ENCODE measurements around the gene CBLB. TPM values are rescaled to one million over a fixed set of nuclear protein-coding genes. Genes with fewer than 3 reads are reported as not detected.
A peak's percentile ranks its signal among the peaks of the same experiment; 100 is the strongest.
"Not testable (repeated sequence)": the region's sequence is repeated elsewhere in the genome, so short reads cannot be mapped to it uniquely, and the experiment has no call there.

Gene CBLB
- total RNA-seq, 4 donors from 2014 or later = 94.7 to 205 (median 126) TPM

DNA sequence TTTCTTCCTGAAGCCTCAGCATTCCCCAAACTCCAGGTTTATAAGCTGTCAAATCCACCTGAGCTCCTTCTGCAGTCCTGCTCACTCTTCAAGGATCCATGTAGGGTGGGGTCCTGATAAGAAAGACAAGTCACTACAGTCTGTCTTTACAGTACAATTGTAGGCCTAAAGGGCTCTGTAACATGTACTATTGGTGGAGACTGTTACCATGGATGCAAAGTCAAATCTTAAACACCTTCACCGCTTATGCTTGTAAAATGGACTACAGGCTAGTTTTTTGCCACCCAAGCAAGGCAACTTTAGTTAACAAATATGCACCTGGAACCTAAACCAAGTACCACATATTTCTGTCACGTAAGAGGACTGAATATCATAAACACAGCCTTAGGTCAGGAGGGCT is 44.7 kb downstream of the CBLB start:
- TF ChIP-seq, protein P1, sequence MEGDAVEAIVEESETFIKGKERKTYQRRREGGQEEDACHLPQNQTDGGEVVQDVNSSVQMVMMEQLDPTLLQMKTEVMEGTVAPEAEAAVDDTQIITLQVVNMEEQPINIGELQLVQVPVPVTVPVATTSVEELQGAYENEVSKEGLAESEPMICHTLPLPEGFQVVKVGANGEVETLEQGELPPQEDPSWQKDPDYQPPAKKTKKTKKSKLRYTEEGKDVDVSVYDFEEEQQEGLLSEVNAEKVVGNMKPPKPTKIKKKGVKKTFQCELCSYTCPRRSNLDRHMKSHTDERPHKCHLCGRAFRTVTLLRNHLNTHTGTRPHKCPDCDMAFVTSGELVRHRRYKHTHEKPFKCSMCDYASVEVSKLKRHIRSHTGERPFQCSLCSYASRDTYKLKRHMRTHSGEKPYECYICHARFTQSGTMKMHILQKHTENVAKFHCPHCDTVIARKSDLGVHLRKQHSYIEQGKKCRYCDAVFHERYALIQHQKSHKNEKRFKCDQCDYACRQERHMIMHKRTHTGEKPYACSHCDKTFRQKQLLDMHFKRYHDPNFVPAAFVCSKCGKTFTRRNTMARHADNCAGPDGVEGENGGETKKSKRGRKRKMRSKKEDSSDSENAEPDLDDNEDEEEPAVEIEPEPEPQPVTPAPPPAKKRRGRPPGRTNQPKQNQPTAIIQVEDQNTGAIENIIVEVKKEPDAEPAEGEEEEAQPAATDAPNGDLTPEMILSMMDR (IDR thresholded peaks at IDR 0.05) = no peak
- DNase-seq (ENCODE audit: low spot score) (no peak), ATAC-seq (ENCODE audit: low FRiP score) (no peak)

DNA sequence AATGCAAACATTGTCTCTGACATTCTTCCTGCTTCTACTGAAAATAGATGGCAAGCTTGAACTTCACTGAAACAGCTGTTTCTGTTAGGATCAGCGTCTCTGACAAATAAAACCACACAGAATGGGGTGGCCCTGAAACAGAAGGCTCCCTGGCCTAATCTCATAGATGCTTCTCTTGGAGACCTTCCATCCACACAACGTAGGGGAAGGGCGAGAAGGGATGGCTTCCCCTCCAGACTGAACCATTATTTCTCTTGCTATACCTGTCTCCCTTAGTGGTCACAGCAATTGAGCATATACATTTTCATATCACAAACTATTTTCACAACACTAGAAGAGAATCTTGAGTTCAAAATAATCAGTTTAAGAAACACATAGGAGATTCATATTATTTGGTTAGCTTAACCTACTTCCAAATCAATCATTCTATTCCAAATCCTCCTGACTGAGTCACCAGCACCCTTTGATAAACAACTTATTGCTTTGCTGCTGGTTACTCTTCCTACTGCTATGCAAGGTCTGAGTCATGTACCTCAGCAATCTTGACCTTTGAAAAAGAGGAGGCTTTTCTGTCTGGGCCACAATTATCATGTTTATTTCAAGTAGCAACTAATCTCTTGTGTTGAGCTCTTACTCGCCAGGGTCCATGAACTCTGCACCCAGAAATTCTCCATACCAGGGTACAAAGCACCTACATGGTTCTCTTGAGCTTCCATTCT is 45.5 kb downstream of the CBLB start:
- peak; percentile 90 for ATAC-seq (ENCODE audit: low FRiP score)
- TF ChIP-seq, protein P1 (IDR thresholded peaks at IDR 0.05) = no peak
- DNase-seq (ENCODE audit: low spot score) = no peak

DNA sequence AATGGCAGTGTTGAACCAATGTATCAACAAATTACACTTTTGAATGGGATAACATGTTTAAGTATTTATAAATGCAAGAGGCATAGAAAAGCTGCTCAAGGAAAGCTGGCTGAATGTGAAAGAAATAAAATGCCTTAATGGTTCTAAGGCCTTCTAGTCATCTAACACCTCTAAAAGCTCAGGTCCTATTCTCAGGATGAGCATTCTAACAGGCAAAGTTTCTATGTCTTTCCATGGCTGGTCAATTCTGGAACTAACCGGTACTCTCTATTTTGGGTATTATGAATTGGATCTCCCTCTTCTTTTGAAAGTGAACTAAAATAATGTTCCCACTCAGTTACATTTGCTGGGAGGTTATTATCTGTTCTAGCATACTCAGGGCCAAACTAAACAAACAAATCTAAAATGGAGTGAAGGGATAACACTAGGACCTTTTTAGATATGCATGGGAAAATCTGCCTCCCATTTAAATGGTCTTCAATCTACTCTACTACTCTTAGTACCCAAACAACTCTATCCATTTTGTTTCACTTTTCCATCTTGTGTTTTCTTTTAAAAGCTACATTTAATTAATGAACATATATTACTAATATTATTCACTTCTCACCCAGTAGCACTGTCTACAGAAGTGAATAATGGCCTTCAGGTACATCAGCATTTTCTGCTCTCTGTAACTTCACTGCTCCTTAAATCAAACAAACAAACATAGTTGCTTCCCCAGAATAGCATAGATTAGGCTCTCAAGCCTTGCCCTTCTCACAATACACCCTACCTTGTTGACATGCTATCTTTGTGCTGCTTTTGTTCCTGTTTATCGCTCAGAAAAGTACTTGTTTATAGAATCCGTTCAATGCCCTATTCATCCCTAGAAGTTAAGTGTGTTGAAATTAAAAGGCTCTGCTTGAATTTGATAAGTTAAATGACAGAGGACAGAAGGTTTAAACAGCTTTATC is 46.4 kb downstream of the CBLB start:
- no peak for ATAC-seq (ENCODE audit: low FRiP score)
- no peak for DNase-seq (ENCODE audit: low spot score)
- TF ChIP-seq, protein P1 (IDR thresholded peaks at IDR 0.05) = no peak

DNA sequence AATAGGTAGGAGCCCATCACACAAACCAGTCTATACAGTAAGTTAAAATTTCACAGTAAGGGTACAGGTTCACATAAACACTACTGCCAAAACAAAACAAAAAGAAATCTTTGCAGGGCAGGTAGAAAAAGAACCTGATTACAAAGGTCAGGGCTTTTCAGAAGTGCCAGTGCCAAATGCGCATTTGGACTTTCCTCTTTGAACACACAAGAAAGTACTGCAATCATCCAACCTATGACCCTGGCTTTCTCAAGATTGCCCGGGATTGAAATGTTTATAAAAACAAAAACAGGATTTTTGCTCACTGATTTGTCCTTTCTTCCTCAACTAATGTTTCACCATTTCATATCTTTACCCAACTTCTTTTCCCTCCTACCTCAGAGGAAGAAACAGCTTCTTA is 47.4 kb downstream of the CBLB start:
- DNase-seq (ENCODE audit: low spot score) = no peak
- no peak for ATAC-seq (ENCODE audit: low FRiP score)
- TF ChIP-seq, protein P1 (IDR thresholded peaks at IDR 0.05) = no peak

DNA sequence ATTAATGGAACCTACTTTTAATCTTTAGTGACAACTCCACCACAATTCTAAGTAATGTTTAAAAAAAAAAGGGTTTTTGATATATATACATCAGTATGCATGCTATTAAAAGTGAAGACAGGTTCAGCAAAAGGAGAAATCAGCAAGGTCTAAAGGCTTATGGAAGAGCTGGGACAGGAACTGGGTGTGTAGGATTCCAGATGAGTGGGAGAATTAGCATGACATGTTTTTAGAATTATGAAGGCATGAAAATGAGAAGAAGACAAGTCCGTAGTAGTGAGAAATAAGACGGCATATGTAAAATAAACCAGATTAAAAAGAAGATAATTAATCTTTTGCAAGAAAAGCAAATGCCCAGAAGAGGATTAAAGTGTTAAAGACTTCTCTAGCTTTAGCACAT is 52.0 kb downstream of the CBLB start:
- TF ChIP-seq, protein P1 (IDR thresholded peaks at IDR 0.05) = no peak
- no peak for ATAC-seq (ENCODE audit: low FRiP score)
- DNase-seq (ENCODE audit: low spot score) = no peak

DNA sequence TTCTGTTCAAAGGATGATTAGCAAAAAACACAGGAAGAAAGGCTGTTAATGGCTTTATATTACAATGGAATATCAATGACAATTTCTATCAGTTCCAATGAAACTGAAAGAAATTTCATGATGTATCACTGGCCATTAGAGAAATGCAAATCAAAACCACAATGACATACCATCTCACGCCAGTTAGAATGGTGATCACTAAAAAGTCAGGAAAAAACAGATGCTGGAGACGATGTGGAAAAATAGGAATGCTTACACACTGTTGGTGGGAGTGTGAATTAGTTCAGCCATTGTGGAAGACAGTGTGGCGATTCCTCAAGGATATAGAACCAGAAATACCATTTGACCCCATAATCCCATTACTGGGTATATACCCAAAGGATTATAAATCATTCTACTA is 53.5 kb downstream of the CBLB start:
- DNase-seq (ENCODE audit: low spot score); ATAC-seq (ENCODE audit: low FRiP score): not testable (repeated sequence)

DNA sequence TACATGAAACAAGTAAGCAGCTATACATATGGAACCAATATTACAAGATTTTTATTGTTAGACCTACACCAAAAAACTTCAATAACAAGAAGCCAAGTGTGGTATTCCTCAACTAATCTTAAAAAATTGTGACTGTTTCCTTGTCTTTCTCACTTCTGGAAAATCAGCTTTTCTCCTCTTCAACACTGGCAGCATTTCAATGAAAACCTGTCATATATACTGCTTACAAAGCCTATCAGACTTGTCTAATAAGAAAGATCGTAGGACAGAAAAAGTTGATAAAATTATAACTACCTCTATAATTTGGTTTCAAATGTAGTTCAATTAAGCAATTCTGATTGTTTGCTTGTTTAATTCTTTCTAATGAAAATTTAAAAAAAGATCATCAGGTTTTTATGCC is 55.1 kb downstream of the CBLB start:
- TF ChIP-seq, protein P1 (IDR thresholded peaks at IDR 0.05) = no peak
- ATAC-seq (ENCODE audit: low FRiP score) (no peak), DNase-seq (ENCODE audit: low spot score) (no peak)
